HepG2 (cell line): ENCODE data around the gene MRPL38. TPM values are rescaled to one million over a fixed set of nuclear protein-coding genes. Genes with fewer than 3 reads are reported as not detected.

Experiments
- BHLHE40 ChIP-seq: IDR thresholded peaks from 2 replicates; pipeline ENCODE4 v1.6.1; 2011; ENCODE audit warnings: low read length, improper control_type of control experiment
- ERF ChIP-seq: IDR thresholded peaks from 2 replicates; pipeline ENCODE4 v1.6.1; 2018; ENCODE audit warnings: missing biosample characterization, missing genetic modification reagents
- FOXP1 ChIP-seq, 2 experiments: fragments of 450-650 bp in 1 of 2; IDR thresholded peaks; 2 replicates each; pipeline ENCODE4 v1.6.1; 2017 to 2018; ENCODE audit warnings: antibody characterized with exemption in 1 of 2
- GLMP ChIP-seq: sonication (generic); formaldehyde crosslinking; IDR thresholded peaks from 2 replicates; pipeline ENCODE4 v1.9.0; 2021; ENCODE audit warnings: missing genetic modification reagents, mild to moderate bottlenecking, borderline replicate concordance
- GMEB2 ChIP-seq: IDR thresholded peaks from 2 replicates; pipeline ENCODE4 v1.6.1; 2016; ENCODE audit warnings: missing biosample characterization, missing genetic modification reagents, low read depth
- HHEX ChIP-seq: IDR thresholded peaks from 2 replicates; pipeline ENCODE4 v1.6.1; 2016; ENCODE audit warnings: control low read depth
- MTA1 ChIP-seq: sonication (generic); formaldehyde crosslinking; IDR thresholded peaks from 2 replicates; pipeline ENCODE4 v1.4.0; 2020; ENCODE audit warnings: missing genetic modification reagents, mild to moderate bottlenecking, borderline replicate concordance
- MTA3 ChIP-seq: sonication (generic); formaldehyde crosslinking; IDR thresholded peaks from 2 replicates; pipeline ENCODE4 v1.4.0; 2020; ENCODE audit warnings: missing genetic modification reagents
- NFE2L2 ChIP-seq: fragments of 150-350 bp; IDR thresholded peaks from 2 replicates; pipeline ENCODE4 v1.6.1; 2014; ENCODE audit warnings: low read length
- NFIB ChIP-seq: sonication (generic); formaldehyde crosslinking; IDR thresholded peaks from 2 replicates; pipeline ENCODE4 v1.9.0; 2021; ENCODE audit warnings: missing genetic modification reagents, mild to moderate bottlenecking, borderline replicate concordance
- NFYC ChIP-seq: IDR thresholded peaks from 2 replicates; pipeline ENCODE4 v1.6.1; 2016; ENCODE audit warnings: missing genetic modification reagents, missing compliant biosample characterization
- PHF5A ChIP-seq: IDR thresholded peaks from one replicate; pipeline ENCODE4 v1.6.1; 2018; ENCODE audit warnings: low read depth, missing genetic modification reagents; ENCODE audit not compliant: unreplicated experiment
- PHF8 ChIP-seq: sonication (generic); formaldehyde crosslinking; IDR thresholded peaks from 2 replicates; pipeline ENCODE4 v1.5.0; 2020; ENCODE audit warnings: missing genetic modification reagents
- POLR2A ChIP-seq, 2 experiments: IDR thresholded peaks; 2 replicates each; pipeline ENCODE4 v1.6.1; 2011; ENCODE audit warnings: low read depth in 2 of 2, low read length in 2 of 2, mild to moderate bottlenecking in 1 of 2, moderate library complexity in 1 of 2; ENCODE audit not compliant: insufficient read depth in 1 of 2
- POLR2AphosphoS2 ChIP-seq: IDR thresholded peaks from 2 replicates; pipeline ENCODE4 v1.6.1; 2011; ENCODE audit warnings: low read depth, low read length, improper control_type of control experiment
- SKI ChIP-seq: fragments of 450-650 bp; IDR thresholded peaks from one replicate; pipeline ENCODE4 v1.6.1; 2018; ENCODE audit warnings: mild to moderate bottlenecking; ENCODE audit not compliant: partially characterized antibody
- SP4 ChIP-seq: sonication (generic); formaldehyde crosslinking; IDR thresholded peaks from 2 replicates; pipeline ENCODE4 v1.8.1; 2023; ENCODE audit warnings: mild to moderate bottlenecking, missing genetic modification reagents
- SSRP1 ChIP-seq: IDR thresholded peaks from 2 replicates; pipeline ENCODE4 v1.6.1; 2016; ENCODE audit warnings: control low read depth
- TBX2 ChIP-seq: sonication (generic); formaldehyde crosslinking; IDR thresholded peaks from 2 replicates; pipeline ENCODE4 v1.5.0; 2020; ENCODE audit warnings: missing genetic modification reagents, mild to moderate bottlenecking, borderline replicate concordance
- TFDP2 ChIP-seq: sonication (generic); formaldehyde crosslinking; IDR thresholded peaks from 2 replicates; pipeline ENCODE4 v1.4.0; 2020; ENCODE audit warnings: missing genetic modification reagents
- TIGD3 ChIP-seq: sonication (generic); formaldehyde crosslinking; IDR thresholded peaks from 2 replicates; pipeline ENCODE4 v1.5.1; 2020; ENCODE audit warnings: mild to moderate bottlenecking, missing genetic modification reagents, borderline replicate concordance
- ZC3H4 ChIP-seq: sonication (generic); formaldehyde crosslinking; IDR thresholded peaks from 2 replicates; pipeline ENCODE4 v1.4.0; 2020; ENCODE audit warnings: missing genetic modification reagents, borderline replicate concordance
- ZFP82 ChIP-seq: sonication (generic); formaldehyde crosslinking; IDR thresholded peaks from 2 replicates; pipeline ENCODE4 v1.5.1; 2020; ENCODE audit warnings: mild to moderate bottlenecking, missing genetic modification reagents, borderline replicate concordance
- ZNF790 ChIP-seq: sonication (generic); formaldehyde crosslinking; IDR thresholded peaks from 2 replicates; pipeline ENCODE4 v1.8.0; 2022; ENCODE audit warnings: missing genetic modification reagents, mild to moderate bottlenecking, borderline replicate concordance
- ZSCAN12 ChIP-seq: sonication (generic); formaldehyde crosslinking; IDR thresholded peaks from 2 replicates; pipeline ENCODE4 v1.9.0; 2021; ENCODE audit warnings: mild to moderate bottlenecking, missing genetic modification reagents
- ZSCAN25 ChIP-seq: sonication (generic); formaldehyde crosslinking; IDR thresholded peaks from 2 replicates; pipeline ENCODE4 v1.8.0; 2022; ENCODE audit warnings: mild to moderate bottlenecking, missing genetic modification reagents
- ZSCAN29 ChIP-seq: sonication (generic); formaldehyde crosslinking; conservative IDR thresholded peaks from 2 replicates; pipeline ENCODE4 v1.4.0; 2020; ENCODE audit warnings: mild to moderate bottlenecking, missing genetic modification reagents
- polyA plus RNA-seq, 8 experiments: library from polyadenylated mRNA; depleted of rRNA in 3 of 8; stranded (reverse) in 7 of 8; unstranded in 1 of 8; fragments of >200 nt; fragmentation: Illumina TruSeq in 4 of 8; extraction: Trizol in 4 of 8; gene quantifications; 2 replicates each; pipeline versions ENCODE4 v1.2.1 to v1.2.3, GENCODE V29; 2011 to 2016; ENCODE audit warnings: low read depth in 4 of 8, missing spikeins in 1 of 8, mixed read lengths in 1 of 8; ENCODE audit not compliant: insufficient read depth in 1 of 8
- total RNA-seq, 5 experiments: library from RNA; depleted of rRNA; stranded (reverse); fragments of >200 nt; fragmentation: Illumina TruSeq; extraction: Trizol; gene quantifications; 2 replicates each; pipeline ENCODE4 v1.2.3, GENCODE V29; 2016; ENCODE audit warnings: low read depth in 1 of 5

MRPL38 gene
- total and polyA plus RNA-seq, 2 of the 13 experiments (the other 11 are each of a cell fraction or from before 2014, with no cell fraction given) = 83.7 to 125 TPM

- peak; percentile 61 for TF ChIP-seq SKI
- no peak for TF ChIP-seq HHEX (CRISPR knock-in tag)
- TF ChIP-seq PHF8 (CRISPR knock-in tag) = peak; percentile 58
- peak; percentile 91 for TF ChIP-seq ZSCAN29 (CRISPR knock-in tag)
- no peak for TF ChIP-seq ZFP82 (CRISPR knock-in tag)
- peak; percentile 41; the same call in 1 of the 2 replicates for TF ChIP-seq ZSCAN25 (CRISPR knock-in tag)
- TF ChIP-seq TFDP2 = peak; percentile 74
- TF ChIP-seq NFYC (CRISPR knock-in tag) = 0 out of 2 replicates have a peak, but pooled peaks have one; percentile 35
- peak; percentile 67; the same call in 1 of the 2 replicates for TF ChIP-seq ERF (CRISPR knock-in tag)
- TF ChIP-seq PHF5A (CRISPR knock-in tag) = peak; percentile 29
- TF ChIP-seq TBX2 = peak; percentile 90
- no peak for TF ChIP-seq GLMP (CRISPR knock-in tag)
- TF ChIP-seq NFIB (CRISPR knock-in tag) = no peak
- peak; percentile 92 for TF ChIP-seq FOXP1 (IDR thresholded peaks at IDR 0.05)
- peak; percentile 94 for TF ChIP-seq FOXP1 (CRISPR knock-in tag; IDR thresholded peaks at IDR 0.05)
- TF ChIP-seq NFE2L2 = no peak
- no peak; the same call in 1 of the 2 replicates for TF ChIP-seq SP4 (CRISPR knock-in tag)
- no peak for TF ChIP-seq MTA3 (CRISPR knock-in tag)
- peak; percentile 63 for TF ChIP-seq MTA1 (CRISPR knock-in tag)
- TF ChIP-seq POLR2AphosphoS2 = no peak
- TF ChIP-seq POLR2A (IDR thresholded peaks at IDR 0.05; ENCODE audit: insufficient read depth in 1 of 2, low read depth in 2 of 2, low read length in 2 of 2) = peak in 1 of 2 experiments; percentile 86; a peak in 2 of 4 replicates
- TF ChIP-seq ZC3H4 (CRISPR knock-in tag) = peak; percentile 44
- TF ChIP-seq TIGD3 (CRISPR knock-in tag) = no peak
- 0 out of 2 replicates have a peak, but pooled peaks have one; percentile 26 for TF ChIP-seq BHLHE40
- TF ChIP-seq ZSCAN12 (CRISPR knock-in tag) = no peak
- TF ChIP-seq SSRP1 (CRISPR knock-in tag) = no peak
- no peak for TF ChIP-seq ZNF790 (CRISPR knock-in tag)
- TF ChIP-seq GMEB2 = peak; percentile 25; the same call in 1 of the 2 replicates
These were observed 35.2 kb downstream of the MRPL38 start (continued) for GRCh38 chr17:75869282-75870141.
